Parathyroid adenoma (tissue), 2 donors: Measurements from ENCODE around the gene FRMD5.

ENCODE experiments used
- H2AFZ ChIP-seq: fragments of 300-600 bp; sonication (generic); one replicate; pipeline ENCODE4 v1.7.0; 2017; ENCODE audit warnings: antibody characterized with exemption, mild to moderate bottlenecking
- H3K27ac ChIP-seq: fragments of 300-600 bp; sonication (generic); one replicate; pipeline ENCODE4 v1.7.0; 2017
- H3K27me3 ChIP-seq: fragments of 300-600 bp; sonication (generic); one replicate; pipeline ENCODE4 v1.7.0; 2017; ENCODE audit warnings: low read length; ENCODE audit not compliant: control insufficient read depth, insufficient read depth
- H3K36me3 ChIP-seq: fragments of 300-600 bp; sonication (generic); one replicate; pipeline ENCODE4 v1.7.0; 2017; ENCODE audit warnings: low read length; ENCODE audit not compliant: control insufficient read depth, insufficient read depth
- H3K4me1 ChIP-seq: fragments of 300-600 bp; sonication (generic); one replicate; pipeline ENCODE4 v1.7.0; 2017; ENCODE audit warnings: control low read depth
- H3K4me2 ChIP-seq: fragments of 300-600 bp; sonication (generic); one replicate; pipeline ENCODE4 v1.7.0; 2017; ENCODE audit warnings: low read length
- H3K4me3 ChIP-seq: fragments of 300-600 bp; sonication (generic); one replicate; pipeline ENCODE4 v1.7.0; 2017; ENCODE audit warnings: low read depth, low read length
- H3K79me2 ChIP-seq: fragments of 300-600 bp; sonication (generic); one replicate; pipeline ENCODE4 v1.7.0; 2017; ENCODE audit warnings: control low read depth
- H3K9ac ChIP-seq: fragments of 300-600 bp; sonication (generic); one replicate; pipeline ENCODE4 v1.7.0; 2017; ENCODE audit warnings: mild to moderate bottlenecking
- H3K9me3 ChIP-seq: fragments of 300-600 bp; sonication (generic); one replicate; pipeline ENCODE4 v1.7.0; 2017; ENCODE audit warnings: low read length; ENCODE audit not compliant: control insufficient read depth
- TF ChIP-seq, protein P1 (sequence below): fragments of 300-600 bp; sonication (generic); IDR thresholded peaks from one replicate; pipeline ENCODE4 v1.7.0; 2017; ENCODE audit warnings: antibody characterized with exemption, mild to moderate bottlenecking
- donor health status: primary hyperparathyroidism.

Gene FRMD5

GRCh38 chr15:44092221-44092620 lies 102.8 kb downstream of the FRMD5 start:
- H3K27ac ChIP-seq = no peak overlapping the region
- H3K27me3 ChIP-seq = no peaks in the 10 kb centered on the region
- no peaks in the 10 kb centered on the region for H3K9me3 ChIP-seq
- H2AFZ ChIP-seq = no peak overlapping the region
- TF ChIP-seq, protein P1, sequence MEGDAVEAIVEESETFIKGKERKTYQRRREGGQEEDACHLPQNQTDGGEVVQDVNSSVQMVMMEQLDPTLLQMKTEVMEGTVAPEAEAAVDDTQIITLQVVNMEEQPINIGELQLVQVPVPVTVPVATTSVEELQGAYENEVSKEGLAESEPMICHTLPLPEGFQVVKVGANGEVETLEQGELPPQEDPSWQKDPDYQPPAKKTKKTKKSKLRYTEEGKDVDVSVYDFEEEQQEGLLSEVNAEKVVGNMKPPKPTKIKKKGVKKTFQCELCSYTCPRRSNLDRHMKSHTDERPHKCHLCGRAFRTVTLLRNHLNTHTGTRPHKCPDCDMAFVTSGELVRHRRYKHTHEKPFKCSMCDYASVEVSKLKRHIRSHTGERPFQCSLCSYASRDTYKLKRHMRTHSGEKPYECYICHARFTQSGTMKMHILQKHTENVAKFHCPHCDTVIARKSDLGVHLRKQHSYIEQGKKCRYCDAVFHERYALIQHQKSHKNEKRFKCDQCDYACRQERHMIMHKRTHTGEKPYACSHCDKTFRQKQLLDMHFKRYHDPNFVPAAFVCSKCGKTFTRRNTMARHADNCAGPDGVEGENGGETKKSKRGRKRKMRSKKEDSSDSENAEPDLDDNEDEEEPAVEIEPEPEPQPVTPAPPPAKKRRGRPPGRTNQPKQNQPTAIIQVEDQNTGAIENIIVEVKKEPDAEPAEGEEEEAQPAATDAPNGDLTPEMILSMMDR = no peak
- no peak overlapping the region for H3K9ac ChIP-seq
- no peak overlapping the region for H3K4me2 ChIP-seq
- no peaks in the 10 kb centered on the region for H3K79me2 ChIP-seq
- no peaks in the 10 kb centered on the region for H3K36me3 ChIP-seq
- no peak overlapping the region for H3K4me3 ChIP-seq
- H3K4me1 ChIP-seq = no peaks in the 10 kb centered on the region

- TF ChIP-seq, protein P1 = no peak
- no peak overlapping the region for H3K27ac ChIP-seq
- H3K36me3 ChIP-seq = no peaks in the 10 kb centered on the region
Observed at GRCh38 chr15:44087578-44088465, 107.2 kb downstream of the FRMD5 start.

GRCh38 chr15:44084770-44085169 lies 110.3 kb downstream of the FRMD5 start:
- TF ChIP-seq, protein P1 = no peak
- no peak overlapping the region for H3K27ac ChIP-seq
- no peaks in the 10 kb centered on the region for H3K9me3 ChIP-seq
- H3K4me3 ChIP-seq = no peak overlapping the region
- H3K79me2 ChIP-seq = no peaks in the 10 kb centered on the region
- H3K27me3 ChIP-seq = no peaks in the 10 kb centered on the region
- no peak overlapping the region for H2AFZ ChIP-seq
- H3K36me3 ChIP-seq = no peaks in the 10 kb centered on the region
- no peak overlapping the region for H3K9ac ChIP-seq
- no peak overlapping the region for H3K4me2 ChIP-seq
- no peaks in the 10 kb centered on the region for H3K4me1 ChIP-seq

More at GRCh38 chr15:44087578-44088465, 107.2 kb downstream of the FRMD5 start:
- Histone ChIP-seq H3K4me2 (no peak overlapping the region), H3K4me1 (no peaks in the 10 kb centered on the region), H2AFZ (no peak overlapping the region), H3K4me3 (no peak overlapping the region), H3K9me3 (no peaks in the 10 kb centered on the region), H3K9ac (no peak overlapping the region), H3K79me2 (no peaks in the 10 kb centered on the region), H3K27me3 (no peaks in the 10 kb centered on the region)

DNA sequence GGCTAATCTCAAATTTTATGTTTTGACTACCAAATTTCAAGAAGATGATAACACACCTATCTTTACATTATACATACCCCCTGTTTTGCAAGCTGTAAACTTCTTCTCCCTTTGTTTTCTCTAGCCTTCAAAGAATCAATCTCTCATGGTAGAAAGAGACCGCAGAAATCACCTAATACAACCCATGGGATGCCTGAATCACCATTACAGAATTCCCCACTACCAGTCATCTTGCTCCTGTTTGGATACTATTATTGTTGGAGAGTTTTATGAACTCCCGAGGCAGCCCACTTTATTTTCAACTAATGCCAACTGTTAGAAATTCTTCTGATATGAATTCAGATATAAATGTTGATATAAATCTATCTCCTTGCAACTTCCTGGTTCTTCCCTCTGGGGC lies 110.9 kb downstream of the FRMD5 start:
- no peaks in the 10 kb centered on the region for H3K9me3 ChIP-seq
- H3K36me3 ChIP-seq = no peaks in the 10 kb centered on the region
- no peak overlapping the region for H2AFZ ChIP-seq
- H3K4me2 ChIP-seq = no peak overlapping the region
- no peaks in the 10 kb centered on the region for H3K4me1 ChIP-seq
- H3K9ac ChIP-seq = no peak overlapping the region
- TF ChIP-seq, protein P1 = no peak
- no peak overlapping the region for H3K4me3 ChIP-seq
- H3K27ac ChIP-seq = no peak overlapping the region
- no peaks in the 10 kb centered on the region for H3K79me2 ChIP-seq
- no peaks in the 10 kb centered on the region for H3K27me3 ChIP-seq
